GM12801 (cell line): Measurements from ENCODE around the gene FAF1.

Source experiments
- CTCF ChIP-seq: IDR thresholded peaks from one replicate; pipeline ENCODE4 v1.5.1; 2011; ENCODE audit warnings: control low read depth; ENCODE audit not compliant: insufficient read length; ENCODE audit errors: extremely low read depth

Gene FAF1

GRCh38 chr1:50967416-50968157 lies 7.5 kb upstream of the FAF1 start:
- no peak for TF ChIP-seq CTCF

- TF ChIP-seq CTCF: no peak
These were observed 6.9 kb upstream of the FAF1 start for GRCh38 chr1:50966991-50967390.

GRCh38 chr1:50964863-50965262 lies 4.8 kb upstream of the FAF1 start:
- TF ChIP-seq CTCF: no peak

GRCh38 chr1:50959303-50959912 lies 659 bp downstream of the FAF1 start:
- TF ChIP-seq CTCF: no peak

- no peak for TF ChIP-seq CTCF
These were observed 5.0 kb downstream of the FAF1 start for GRCh38 chr1:50955116-50955515.

- TF ChIP-seq CTCF: no peak
These were observed 9.7 kb downstream of the FAF1 start for GRCh38 chr1:50950396-50950795.

- no peak for TF ChIP-seq CTCF
These were observed 10.6 kb downstream of the FAF1 start for GRCh38 chr1:50949286-50949982.
